Stomach (tissue), 4 donors: ENCODE measurements around the gene RSRP1.

Experiments used
- EP300 ChIP-seq: sonication (generic); formaldehyde crosslinking; IDR thresholded peaks from one replicate; pipeline ENCODE4 v1.6.1; 2017; ENCODE audit warnings: antibody characterized with exemption
- POLR2A ChIP-seq, 4 donors: fragments of 450-650 bp; IDR thresholded peaks; one replicate each; pipeline ENCODE4 v1.6.1; 2016; ENCODE audit warnings: antibody characterized with exemption in 4 of 4, control low read depth in 2 of 4, mild to moderate bottlenecking in 1 of 4, moderate library complexity in 1 of 4
- TF ChIP-seq, protein P1 (sequence below), 7 experiments: fragments of 450-650 bp in 4 of 7; fragments of 200-600 bp in 3 of 7; sonication (generic) in 3 of 7; IDR thresholded peaks; one replicate each; pipeline ENCODE4 v1.5.1; 2016 to 2019; ENCODE audit warnings: antibody characterized with exemption in 7 of 7, control low read depth in 2 of 7, mild to moderate bottlenecking in 1 of 7

DNA sequence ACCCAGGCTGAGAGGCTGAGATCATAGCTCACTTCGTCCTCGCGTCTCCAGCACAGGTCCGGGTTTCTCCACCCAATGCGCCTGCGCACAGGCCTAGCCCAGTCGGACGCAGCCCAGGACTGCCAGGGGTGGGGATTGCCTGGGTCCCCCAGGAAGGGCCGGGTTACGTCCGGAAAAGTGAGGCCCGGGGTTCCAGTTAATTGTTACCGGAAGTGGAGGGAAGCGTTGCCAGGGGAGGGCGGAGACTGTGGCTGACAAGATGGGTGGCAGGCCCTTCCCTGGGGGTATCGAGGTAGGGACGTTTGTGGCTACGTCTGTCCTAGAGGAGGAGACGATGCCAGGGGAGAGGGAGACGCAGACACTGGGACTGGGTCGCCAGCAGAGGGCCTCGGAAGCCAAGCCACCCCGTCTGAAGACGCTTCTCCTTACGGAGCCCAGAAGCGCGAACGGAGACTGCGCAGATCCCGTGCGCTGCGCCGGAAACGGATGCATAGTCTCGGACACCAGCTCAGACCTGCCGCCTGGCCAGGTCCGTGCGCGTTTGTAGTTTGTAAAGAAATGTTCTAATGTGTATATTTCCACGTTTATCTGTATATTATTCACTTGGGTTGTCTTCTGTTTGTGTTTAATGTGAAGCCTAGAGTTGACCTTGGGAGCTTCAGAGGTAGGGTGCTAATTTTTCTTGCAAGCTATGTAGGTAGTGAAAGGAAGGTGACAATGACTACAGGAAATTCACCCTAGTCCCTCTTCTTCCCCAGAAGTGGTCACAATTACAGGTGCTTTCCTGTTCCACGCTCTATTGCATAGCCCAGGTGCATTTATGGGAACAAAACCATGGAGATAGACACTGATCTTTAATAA lies 7.3 kb downstream of the RSRP1 start:
- TF ChIP-seq, protein P1, sequence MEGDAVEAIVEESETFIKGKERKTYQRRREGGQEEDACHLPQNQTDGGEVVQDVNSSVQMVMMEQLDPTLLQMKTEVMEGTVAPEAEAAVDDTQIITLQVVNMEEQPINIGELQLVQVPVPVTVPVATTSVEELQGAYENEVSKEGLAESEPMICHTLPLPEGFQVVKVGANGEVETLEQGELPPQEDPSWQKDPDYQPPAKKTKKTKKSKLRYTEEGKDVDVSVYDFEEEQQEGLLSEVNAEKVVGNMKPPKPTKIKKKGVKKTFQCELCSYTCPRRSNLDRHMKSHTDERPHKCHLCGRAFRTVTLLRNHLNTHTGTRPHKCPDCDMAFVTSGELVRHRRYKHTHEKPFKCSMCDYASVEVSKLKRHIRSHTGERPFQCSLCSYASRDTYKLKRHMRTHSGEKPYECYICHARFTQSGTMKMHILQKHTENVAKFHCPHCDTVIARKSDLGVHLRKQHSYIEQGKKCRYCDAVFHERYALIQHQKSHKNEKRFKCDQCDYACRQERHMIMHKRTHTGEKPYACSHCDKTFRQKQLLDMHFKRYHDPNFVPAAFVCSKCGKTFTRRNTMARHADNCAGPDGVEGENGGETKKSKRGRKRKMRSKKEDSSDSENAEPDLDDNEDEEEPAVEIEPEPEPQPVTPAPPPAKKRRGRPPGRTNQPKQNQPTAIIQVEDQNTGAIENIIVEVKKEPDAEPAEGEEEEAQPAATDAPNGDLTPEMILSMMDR (IDR thresholded peaks at IDR 0.05), result peak in 5 of 7 experiments; percentile 26 to 64 (median 46)
- TF ChIP-seq POLR2A (IDR thresholded peaks at IDR 0.05), result peak in 1 of 4 donors; percentile 8
- TF ChIP-seq EP300, result no peak
